Endothelial cell of umbilical vein (primary cell): ENCODE measurements around the gene PLXNB1. TPM values are rescaled to one million over a fixed set of nuclear protein-coding genes. Genes with fewer than 3 reads are reported as not detected.

ENCODE experiments used
- BruUV-seq: library from RNA; stranded (reverse); fragments of 400-500 nt; replicated peaks from 2 replicates; lab custom pipeline; 2021; lab: Mats Ljungman, UMichigan
- CTCF ChIA-PET: fragments of 300-600, 350-600 bp; sonication (Branson Sonifier 250); formaldehyde crosslinking; loops from one replicate; lab custom pipeline; 2021; ENCODE audit warnings: antibody characterized with exemption, inconsistent platforms; lab: Charles Lee
- POLR2A ChIA-PET: fragments of 300-600, 350-600 bp; sonication (Branson Sonifier 250); formaldehyde crosslinking; loops from one replicate; lab custom pipeline; 2021; ENCODE audit warnings: antibody characterized with exemption, inconsistent platforms; lab: Charles Lee
- DNase-seq: peaks from one replicate; pipeline ENCODE4 v3.0.0-alpha.2; 2011; ENCODE audit warnings: low read depth, low spot score
- FAIRE-seq: peaks from 2 replicates; lab custom pipeline; 2011; peaks lifted over from hg19 to GRCh38; lab: Jason Lieb, UNC
- H2AFZ ChIP-seq: 2 replicates; pipeline ENCODE4 v1.6.0; 2012; ENCODE audit warnings: low read depth, low read length, control low read depth, inconsistent platforms
- H3K27ac ChIP-seq: 2 replicates; pipeline ENCODE4 v1.5.1; 2011; ENCODE audit warnings: low read depth, mild to moderate bottlenecking, control low read depth, low read length, moderate library complexity; ENCODE audit not compliant: insufficient read depth
- H3K27me3 ChIP-seq, 2 experiments: 2 replicates each; pipeline versions ENCODE4 v1.6.0 to v1.6.1; 2011; ENCODE audit warnings: low read length in 2 of 2, mixed read lengths in 1 of 2; ENCODE audit not compliant: control insufficient read depth in 2 of 2, insufficient read depth in 2 of 2
- H3K36me3 ChIP-seq, 2 experiments: 2 replicates in 1 of 2; 3 replicates in 1 of 2; pipeline ENCODE4 v1.5.1; 2011; ENCODE audit warnings: low read length in 2 of 2, mild to moderate bottlenecking in 1 of 2, moderate library complexity in 1 of 2; ENCODE audit not compliant: control insufficient read depth in 2 of 2, insufficient read depth in 2 of 2; ENCODE audit errors: extremely low read depth in 1 of 2
- H3K4me1 ChIP-seq: 3 replicates; pipeline ENCODE4 v1.5.1; 2011; ENCODE audit warnings: mild to moderate bottlenecking, low read length; ENCODE audit not compliant: control insufficient read depth, insufficient read depth; ENCODE audit errors: extremely low read depth
- H3K4me2 ChIP-seq: 2 replicates; pipeline ENCODE4 v1.6.1; 2011; ENCODE audit warnings: low read length, control low read depth, mixed read lengths; ENCODE audit not compliant: insufficient read depth
- H3K4me3 ChIP-seq, 3 experiments: fragments of 200-600 bp in 1 of 3; sonication (generic), shearing (Covaris generic) in 1 of 3; replicated peaks in 1 of 3; 2 replicates each; pipeline ENCODE4 v1.5.1; 2011 to 2016; ENCODE audit warnings: control low read depth in 3 of 3, low read length in 3 of 3, mild to moderate bottlenecking in 2 of 3, inconsistent platforms in 1 of 3, low read depth in 1 of 3, moderate library complexity in 1 of 3; ENCODE audit not compliant: insufficient read depth in 1 of 3
- H3K79me2 ChIP-seq: 2 replicates; pipeline ENCODE4 v1.6.0; 2012; ENCODE audit warnings: low read length, inconsistent platforms; ENCODE audit not compliant: control insufficient read depth, insufficient read depth
- H3K9ac ChIP-seq: replicated peaks from 2 replicates; pipeline ENCODE3; 2011; ENCODE audit warnings: low read length, control low read depth; ENCODE audit not compliant: insufficient read depth; ENCODE audit errors: extremely low read depth
- H3K9me1 ChIP-seq: replicated peaks from 3 replicates; pipeline ENCODE4 v1.6.0; 2011; ENCODE audit warnings: mild to moderate bottlenecking, low read length; ENCODE audit not compliant: control insufficient read depth, insufficient read depth; ENCODE audit errors: extremely low read depth
- H3K9me3 ChIP-seq: replicated peaks from 2 replicates; pipeline ENCODE4 v1.5.1; 2012; ENCODE audit warnings: low read length, inconsistent platforms; ENCODE audit not compliant: control insufficient read depth, insufficient read depth
- H4K20me1 ChIP-seq: replicated peaks from 2 replicates; pipeline ENCODE3; 2011; ENCODE audit warnings: mild to moderate bottlenecking, low read length; ENCODE audit not compliant: control insufficient read depth, insufficient read depth; ENCODE audit errors: extremely low read depth
- EZH2 ChIP-seq: IDR thresholded peaks from 2 replicates; pipeline ENCODE4 v1.6.1; 2012; ENCODE audit warnings: borderline replicate concordance, low read depth, mild to moderate bottlenecking, moderate library complexity, low read length, inconsistent platforms; ENCODE audit not compliant: severe bottlenecking
- FOS ChIP-seq: IDR thresholded peaks from 2 replicates; pipeline ENCODE4 v1.6.1; 2011; ENCODE audit warnings: mild to moderate bottlenecking, low read length, moderate library complexity, borderline replicate concordance; ENCODE audit not compliant: insufficient read depth
- GATA2 ChIP-seq: IDR thresholded peaks from 2 replicates; pipeline ENCODE4 v1.7.0; 2011; ENCODE audit warnings: low read depth, mild to moderate bottlenecking, moderate library complexity, mixed read lengths, low read length; ENCODE audit not compliant: insufficient read length, insufficient read depth
- JUN ChIP-seq: IDR thresholded peaks from 2 replicates; pipeline ENCODE4 v1.6.1; 2011; ENCODE audit warnings: borderline replicate concordance, low read depth; ENCODE audit not compliant: insufficient read length, insufficient read depth
- MYC ChIP-seq: IDR thresholded peaks from one replicate; pipeline ENCODE4 v1.6.1; 2011; ENCODE audit warnings: mild to moderate bottlenecking, low read depth, low read length
- POLR2A ChIP-seq: IDR thresholded peaks from 2 replicates; pipeline ENCODE4 v1.6.1; 2012; ENCODE audit warnings: low read depth, mild to moderate bottlenecking, control low read depth, low read length
- POLR2AphosphoS5 ChIP-seq: IDR thresholded peaks from 2 replicates; pipeline ENCODE4 v1.6.1; 2012; ENCODE audit warnings: low read depth, mild to moderate bottlenecking, control low read depth, low read length, moderate library complexity; ENCODE audit not compliant: insufficient read depth
- dilution Hi-C: fragments of 300-500 bp; cut with MboI; formaldehyde crosslinking; loops from one replicate; pipeline ENCODE4 v1.15.0; 2019; ENCODE audit warnings: low sequenced_read_pairs; ENCODE audit not compliant: extremely low pct_ligation_motif_present
- intact Hi-C: fragments of 100-400 bp; cut with micrococcal nuclease; formaldehyde crosslinking; loops from one replicate; pipeline ENCODE4 v1.10.0; 2022
- polyA plus RNA-seq, 4 experiments: library from polyadenylated mRNA; depleted of rRNA in 3 of 4; stranded (reverse) in 3 of 4; unstranded in 1 of 4; fragments of >200 nt; gene quantifications; 2 replicates each; pipeline versions ENCODE4 v1.2.1 to v1.2.3, GENCODE V29; 2011 to 2012; ENCODE audit warnings: missing spikeins in 1 of 4
- total RNA-seq: library from RNA; stranded (reverse); gene quantifications from 2 replicates; pipeline ENCODE4 v1.2.3, GENCODE V29; 2021
- TF ChIP-seq, protein P1 (sequence below): IDR thresholded peaks from 2 replicates; pipeline ENCODE4 v1.6.1; 2011; ENCODE audit not compliant: insufficient read depth, insufficient read length
- TF ChIP-seq, protein P2 (sequence below), 2 donors: IDR thresholded peaks; 1 replicate in 1 of 2; 2 replicates in 1 of 2; pipeline ENCODE4 v1.5.1; 2011; ENCODE audit warnings: low read length in 2 of 2, mild to moderate bottlenecking in 2 of 2, moderate library complexity in 2 of 2, control low read depth in 1 of 2, inconsistent platforms in 1 of 2, low read depth in 1 of 2; ENCODE audit not compliant: insufficient read depth in 1 of 2; ENCODE audit errors: extremely low read depth in 1 of 2

PLXNB1 gene
- total and polyA plus RNA-seq, 2 donors (not counting 3 experiments of a cell fraction or from before 2014, with no cell fraction given) = 43.1 to 45.2 TPM

DNA sequence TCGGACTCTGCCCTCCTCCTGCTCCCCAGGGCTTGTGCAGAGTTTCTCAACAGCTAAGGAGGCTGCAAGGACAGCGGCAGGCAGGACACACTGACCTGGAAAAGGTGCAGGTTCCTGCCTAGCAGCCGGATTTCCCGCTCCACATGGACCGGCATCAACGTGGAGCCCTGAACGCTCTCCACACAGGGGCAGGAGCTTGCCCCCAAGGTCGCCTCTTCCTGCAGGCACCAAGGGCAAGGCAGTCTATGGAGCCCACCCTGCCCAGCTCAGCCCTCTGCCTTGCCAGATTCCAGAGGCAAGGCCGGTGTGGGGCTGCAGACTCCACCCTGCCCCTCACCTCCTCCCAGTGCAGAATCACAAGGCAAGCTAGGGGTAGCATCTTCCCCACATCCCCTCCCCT is 10.7 kb downstream of the PLXNB1 start:
- BruUV-seq = no TSS peak
- Histone ChIP-seq H3K27me3 (no peaks in the 10 kb centered on the region), H3K9ac (no peak overlapping the region), H3K4me1 (no peaks in the 10 kb centered on the region), H3K4me2 (no peak overlapping the region), H3K36me3 (peaks cover 0 to 18% of the 10 kb centered on the region in 2 experiments), H3K9me1 (no peaks in the 10 kb centered on the region), H3K4me3 (no peak overlapping the region), H4K20me1 (no peaks in the 10 kb centered on the region), H2AFZ (no peak overlapping the region), H3K27ac (no peak overlapping the region), H3K9me3 (no peaks in the 10 kb centered on the region), H3K79me2 (no peaks in the 10 kb centered on the region)
- dilution Hi-C loops = no loop called here
- ChIA-PET CTCF (interaction anchor here (1.3 to 3.8 kb wide), 2 partner anchors 17 to 18 kb away, joined by 4 to 41 read pairs; no protein-coding TSS in a partner anchor), POLR2A (no interaction called here)
- no peak for DNase-seq
- intact Hi-C loops = no loop called here
- FAIRE-seq = no peak
- no peak for TF ChIP-seq POLR2A
- no peak for TF ChIP-seq POLR2AphosphoS5
- no peak for TF ChIP-seq FOS
- TF ChIP-seq MYC = no peak
- no peak for TF ChIP-seq GATA2
- TF ChIP-seq, protein P1, sequence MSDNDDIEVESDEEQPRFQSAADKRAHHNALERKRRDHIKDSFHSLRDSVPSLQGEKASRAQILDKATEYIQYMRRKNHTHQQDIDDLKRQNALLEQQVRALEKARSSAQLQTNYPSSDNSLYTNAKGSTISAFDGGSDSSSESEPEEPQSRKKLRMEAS = no peak
- no peak for TF ChIP-seq EZH2
- TF ChIP-seq, protein P2, sequence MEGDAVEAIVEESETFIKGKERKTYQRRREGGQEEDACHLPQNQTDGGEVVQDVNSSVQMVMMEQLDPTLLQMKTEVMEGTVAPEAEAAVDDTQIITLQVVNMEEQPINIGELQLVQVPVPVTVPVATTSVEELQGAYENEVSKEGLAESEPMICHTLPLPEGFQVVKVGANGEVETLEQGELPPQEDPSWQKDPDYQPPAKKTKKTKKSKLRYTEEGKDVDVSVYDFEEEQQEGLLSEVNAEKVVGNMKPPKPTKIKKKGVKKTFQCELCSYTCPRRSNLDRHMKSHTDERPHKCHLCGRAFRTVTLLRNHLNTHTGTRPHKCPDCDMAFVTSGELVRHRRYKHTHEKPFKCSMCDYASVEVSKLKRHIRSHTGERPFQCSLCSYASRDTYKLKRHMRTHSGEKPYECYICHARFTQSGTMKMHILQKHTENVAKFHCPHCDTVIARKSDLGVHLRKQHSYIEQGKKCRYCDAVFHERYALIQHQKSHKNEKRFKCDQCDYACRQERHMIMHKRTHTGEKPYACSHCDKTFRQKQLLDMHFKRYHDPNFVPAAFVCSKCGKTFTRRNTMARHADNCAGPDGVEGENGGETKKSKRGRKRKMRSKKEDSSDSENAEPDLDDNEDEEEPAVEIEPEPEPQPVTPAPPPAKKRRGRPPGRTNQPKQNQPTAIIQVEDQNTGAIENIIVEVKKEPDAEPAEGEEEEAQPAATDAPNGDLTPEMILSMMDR (IDR thresholded peaks at IDR 0.05; ENCODE audit: extremely low read depth in 1 of 2, insufficient read depth in 1 of 2, low read depth in 1 of 2, low read length in 2 of 2) = no peak
- TF ChIP-seq JUN = no peak
